ENCODE results near the gene ANKRD6.
"Not testable (repeated sequence)": the region's sequence is repeated elsewhere in the genome, so short reads cannot be mapped to it uniquely, and the experiment has no call there.

The ANKRD6 gene

DNA sequence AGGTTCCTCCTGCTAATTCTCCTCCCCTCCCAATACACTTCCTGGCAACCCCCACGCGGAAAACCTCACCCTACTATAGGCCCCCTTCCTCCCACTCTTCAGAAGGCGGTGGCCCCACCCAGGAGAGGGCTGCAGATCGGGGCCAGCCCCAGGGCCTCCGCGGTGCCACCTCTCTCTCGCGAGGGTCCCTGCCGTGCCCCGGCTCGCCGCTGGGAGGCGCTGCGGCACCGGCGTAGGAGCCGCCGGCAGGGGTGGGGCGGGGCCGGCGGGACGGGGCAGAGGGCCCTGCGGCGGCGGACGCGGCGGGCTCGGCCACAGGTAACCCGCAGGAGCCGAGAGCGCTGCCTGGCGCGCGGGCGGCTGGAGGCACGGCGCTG lies at the start of gene ANKRD6:
Gene ANKRD6, plus strand, starts transcription at position 278 of the 377 bp plus-strand sequence. CDS start 133,825 bp downstream, outside the sequence.
- peak; percentile 10 for DNase-seq

DNA sequence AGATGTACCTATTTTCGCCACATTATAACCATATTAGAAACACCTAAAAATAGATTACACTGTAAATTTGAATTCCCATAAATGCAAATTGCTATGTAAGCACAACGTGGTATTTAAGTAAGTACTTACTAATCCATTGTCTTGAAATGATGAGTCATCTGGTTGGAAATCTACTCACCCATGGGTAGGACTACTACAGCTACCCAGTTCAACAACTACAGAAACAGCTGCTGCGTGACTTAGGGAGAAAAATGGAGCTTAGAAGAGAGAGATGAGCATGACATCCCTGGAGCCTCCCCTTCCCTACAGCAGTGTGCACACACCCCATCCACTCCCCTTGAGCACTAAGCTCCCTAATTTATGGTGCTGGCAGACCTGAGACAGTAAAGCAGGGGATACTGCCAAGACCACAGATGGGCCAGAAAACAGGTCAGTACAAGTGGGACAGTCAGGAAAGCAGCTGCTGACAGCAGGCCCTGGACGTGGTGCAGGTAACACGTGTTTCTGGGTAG lies 47.7 kb upstream of the ANKRD6 start:
- DNase-seq: no peak

DNA sequence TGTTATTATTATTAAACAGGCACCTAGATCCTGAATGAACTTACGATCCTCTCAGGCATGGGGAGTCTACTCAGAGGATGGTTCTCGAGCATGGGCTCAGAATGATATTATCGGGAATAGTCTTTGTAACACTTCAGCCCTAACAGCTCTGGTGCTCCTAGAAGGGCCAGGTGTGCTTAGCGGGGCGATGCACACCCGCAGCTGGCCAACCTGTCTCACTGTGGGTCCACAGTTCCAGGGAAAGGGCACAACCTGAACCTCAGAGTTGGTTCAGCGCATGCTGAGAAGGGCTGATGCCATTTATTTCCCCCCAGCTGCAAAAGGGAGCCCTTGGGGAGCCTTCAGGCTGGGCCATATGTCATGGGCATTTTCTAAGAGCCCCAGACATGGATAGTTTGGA lies 47.1 kb upstream of the ANKRD6 start:
- DNase-seq: no peak

GRCh38 chr6:89386917-89387491 lies 45.9 kb upstream of the ANKRD6 start:
- DNase-seq: no peak

DNA sequence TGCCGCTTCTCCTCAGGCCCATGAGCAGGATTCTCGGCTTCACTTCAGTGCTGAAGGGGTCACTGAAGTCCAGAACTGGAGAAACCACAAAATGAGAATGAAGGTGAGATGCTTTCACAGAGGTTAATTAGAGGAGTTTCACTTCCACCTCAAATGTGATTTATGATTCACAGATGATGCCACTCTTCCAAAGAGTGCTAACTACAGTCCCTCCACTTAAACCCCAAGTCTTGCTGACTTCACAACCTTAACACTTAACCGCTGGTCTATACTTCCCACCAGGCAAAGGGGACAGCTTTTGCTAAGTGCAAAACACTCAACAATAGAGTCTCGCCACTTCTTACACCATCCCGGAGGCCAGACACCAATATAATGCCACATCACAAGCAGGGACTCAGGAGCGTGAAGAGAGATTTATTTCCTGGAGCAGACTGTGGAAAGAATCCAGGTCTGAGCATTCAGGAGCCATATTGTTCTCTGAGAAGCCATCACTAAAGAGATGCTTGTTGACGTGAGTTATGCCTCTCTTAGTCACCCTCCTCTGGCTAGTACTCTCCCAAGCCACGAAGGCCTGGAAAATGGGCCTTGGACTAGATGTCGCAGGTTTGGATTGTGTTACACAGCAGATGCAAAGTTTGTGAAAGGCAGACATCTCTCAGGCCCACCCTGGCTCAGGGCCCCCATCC lies 45.3 kb upstream of the ANKRD6 start:
- no peak for DNase-seq

DNA sequence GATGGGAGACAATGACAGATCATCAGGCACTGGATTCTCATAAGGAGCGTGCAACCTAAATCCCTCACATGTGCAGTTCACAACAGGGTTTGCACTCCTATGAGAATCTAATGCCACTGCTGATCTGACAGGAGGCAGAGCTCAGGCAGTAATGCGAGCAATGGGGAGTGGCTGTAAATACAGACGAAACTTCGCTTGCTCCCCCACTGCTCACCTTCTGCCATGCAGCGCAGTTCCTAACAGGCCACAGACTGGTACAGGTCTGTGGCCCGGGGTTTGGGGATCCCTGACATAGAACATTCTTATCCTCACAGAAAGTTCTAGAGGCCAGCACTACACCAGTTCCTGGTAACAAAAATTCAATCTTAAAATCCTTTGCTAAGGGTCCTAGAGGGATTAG lies 44.1 kb upstream of the ANKRD6 start:
- no peak for DNase-seq

GRCh38 chr6:89392823-89393222 lies 40.1 kb upstream of the ANKRD6 start:
- DNase-seq: no peak

DNA sequence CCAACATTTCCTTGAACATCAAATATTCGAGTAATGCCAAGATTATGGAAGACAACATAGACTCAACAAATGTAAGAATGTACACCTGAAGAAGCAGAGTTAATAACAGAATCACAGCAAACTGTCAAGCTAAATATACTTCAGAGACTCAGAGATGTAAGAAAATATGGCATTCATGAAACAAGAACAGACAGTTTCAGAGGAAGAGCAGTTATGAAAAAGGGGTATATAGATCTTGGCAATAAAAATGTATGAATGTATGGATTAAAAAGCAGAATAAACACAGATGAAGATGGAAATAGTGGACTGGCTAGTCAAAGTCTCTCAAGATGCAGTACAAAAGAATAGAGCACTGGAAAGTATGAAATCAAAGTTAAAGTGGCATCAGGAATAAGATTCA lies 39.3 kb upstream of the ANKRD6 start:
- no peak for DNase-seq

GRCh38 chr6:89397884-89398283 lies 35.1 kb upstream of the ANKRD6 start:
- DNase-seq: not testable (repeated sequence)

DNA sequence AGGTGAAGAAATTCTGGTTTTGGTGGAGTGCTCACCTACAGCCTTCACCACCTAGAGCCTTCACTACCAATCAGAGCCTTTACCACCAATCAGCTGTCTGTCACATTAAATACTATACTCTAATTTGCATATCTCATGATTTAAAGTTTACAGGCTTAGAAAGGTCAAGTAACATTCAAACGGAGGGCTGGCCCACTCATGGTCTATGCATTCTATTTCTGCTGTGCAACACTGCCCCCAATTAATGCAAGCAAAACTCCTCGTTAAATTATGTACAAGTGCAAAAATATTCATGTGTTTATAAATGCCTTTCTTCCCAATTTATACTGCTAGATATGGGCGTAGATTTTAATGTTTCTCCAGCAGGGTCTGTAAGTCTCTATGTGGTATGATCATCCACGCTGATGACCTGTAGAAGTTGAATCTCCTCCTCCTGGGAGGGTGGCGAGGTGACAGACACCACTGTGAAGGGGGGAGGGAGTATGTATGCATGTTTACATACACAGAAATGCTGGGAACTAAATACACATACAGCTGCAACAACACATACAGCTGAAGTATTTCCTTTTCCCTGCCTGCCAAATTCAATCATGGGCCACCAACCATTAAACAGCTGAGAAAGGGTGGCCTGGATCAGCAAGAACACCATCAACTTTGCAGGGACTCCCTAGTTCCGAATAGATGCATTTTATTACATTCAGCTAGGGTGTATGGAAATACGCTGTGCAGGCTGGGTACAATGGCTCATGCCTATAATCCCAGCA lies 34.0 kb upstream of the ANKRD6 start:
- DNase-seq: no peak

- no peak for DNase-seq
These were observed 32.9 kb upstream of the ANKRD6 start for GRCh38 chr6:89400050-89400449.

- no peak for DNase-seq
These were observed 32.0 kb upstream of the ANKRD6 start for GRCh38 chr6:89400912-89401399.

DNA sequence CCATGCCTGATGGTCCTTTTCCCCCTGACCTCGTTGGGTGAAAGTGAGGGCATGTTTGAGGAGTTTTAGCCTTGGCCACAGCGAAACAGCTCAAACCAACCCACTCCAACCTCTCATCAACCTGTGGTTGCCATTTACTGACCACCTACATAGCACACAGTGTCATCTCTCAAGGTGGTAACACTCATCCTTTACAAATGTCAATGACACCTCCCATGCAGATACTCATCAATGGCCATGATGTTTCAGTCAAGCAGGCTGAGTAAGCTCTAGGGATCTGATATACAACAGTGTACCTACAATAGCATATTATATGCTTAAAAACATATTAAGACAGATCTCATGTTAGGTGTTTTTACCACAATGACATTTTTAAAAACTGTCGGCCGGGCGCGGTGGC lies 30.2 kb upstream of the ANKRD6 start:
- no peak for DNase-seq

GRCh38 chr6:89404512-89404911 lies 28.4 kb upstream of the ANKRD6 start:
- DNase-seq: no peak

DNA sequence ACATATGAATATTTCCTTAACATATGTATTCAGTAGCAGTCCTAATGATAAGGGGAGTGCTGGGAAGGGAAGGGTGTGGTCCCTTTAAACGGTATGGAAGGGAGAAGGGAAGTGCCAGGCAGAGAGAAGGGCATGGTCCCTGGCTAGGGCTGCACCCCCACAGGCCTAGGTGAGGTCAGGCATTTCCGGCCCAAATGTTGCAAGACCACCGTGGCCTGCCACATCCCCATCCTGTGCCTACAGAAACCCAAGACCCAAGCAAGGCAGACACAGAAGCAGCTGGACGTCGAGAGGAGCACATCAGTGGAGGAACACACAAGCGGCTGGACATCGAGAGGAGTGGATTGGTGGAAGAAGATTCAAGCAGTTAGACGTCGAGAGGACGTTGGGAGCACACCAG lies 26.8 kb upstream of the ANKRD6 start:
- peak; percentile 72 for DNase-seq

- no peak for DNase-seq
These were observed 23.4 kb upstream of the ANKRD6 start for GRCh38 chr6:89409461-89410035.

DNA sequence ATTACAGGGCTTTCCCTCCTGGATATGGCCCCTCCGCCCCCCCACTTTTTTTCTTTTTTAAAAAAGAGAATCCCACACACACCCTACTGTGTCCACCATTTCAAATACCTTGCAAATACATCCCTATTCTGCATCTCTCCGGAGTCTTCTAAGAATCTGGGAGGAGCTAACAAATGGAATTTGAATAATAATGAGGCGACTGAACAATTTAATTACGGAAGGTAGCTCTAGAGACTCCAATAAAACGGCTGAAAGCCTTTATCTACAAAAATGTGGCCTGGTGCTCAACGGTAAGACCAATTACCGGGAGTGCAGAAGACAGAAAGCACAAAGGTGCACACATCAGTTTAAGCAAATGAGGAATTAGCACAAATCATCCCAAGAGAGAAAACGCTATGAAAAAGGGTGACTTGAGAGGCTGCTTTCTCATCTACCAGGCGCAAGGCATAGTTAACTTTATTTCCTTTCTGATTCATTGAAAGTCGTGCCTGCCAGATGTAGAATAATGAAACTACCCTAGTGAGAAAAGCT lies 22.7 kb upstream of the ANKRD6 start:
- DNase-seq: no peak

DNA sequence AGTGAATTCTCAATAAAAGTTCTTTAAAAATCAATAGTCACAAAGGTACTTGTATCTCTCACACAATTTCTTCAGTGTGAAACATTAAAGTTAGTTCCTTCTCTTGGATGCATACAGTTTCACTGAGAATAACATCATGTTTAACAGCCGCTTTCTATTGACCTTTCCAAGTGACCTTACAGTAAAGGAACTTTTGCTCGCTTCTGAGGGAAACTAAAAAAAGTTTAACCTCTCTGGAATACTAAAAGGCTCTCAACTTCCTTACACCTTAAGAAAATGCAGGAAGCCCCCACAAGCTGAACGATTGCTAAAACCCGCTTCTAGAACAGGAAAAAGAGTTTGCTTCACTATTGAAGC lies 22.2 kb upstream of the ANKRD6 start:
- no peak for DNase-seq

GRCh38 chr6:89411145-89412070 lies 21.5 kb upstream of the ANKRD6 start:
- DNase-seq: no peak

- DNase-seq: no peak
These were observed 20.6 kb upstream of the ANKRD6 start, which contains the start of gene RRAGD for GRCh38 chr6:89412071-89413005. TSS of gene RRAGD (minus strand) at chr6:89412273. CDS start at chr6:89411993, 280 bp downstream.

DNA sequence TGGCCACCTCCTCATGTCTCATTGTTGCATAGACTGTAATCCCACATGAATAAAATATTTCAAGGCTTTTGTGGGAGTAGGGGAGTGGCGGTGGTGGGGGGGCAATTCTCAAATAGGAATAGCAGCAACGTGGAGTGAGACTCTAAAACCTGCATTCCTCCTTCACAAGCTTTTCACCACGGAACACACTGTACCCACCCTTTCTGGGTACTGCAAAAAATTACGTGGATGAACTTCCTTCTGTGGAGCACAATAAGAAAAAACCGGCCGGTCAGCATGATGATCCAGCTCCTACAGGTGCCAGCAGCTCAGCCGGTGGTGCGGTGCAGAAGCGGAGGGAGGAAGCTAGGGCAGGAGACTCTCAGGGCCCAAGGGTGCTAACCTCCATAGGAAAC lies 19.9 kb upstream of the ANKRD6 start:
- no peak for DNase-seq
